GM19239 (cell line): ENCODE measurements around the gene TMEM270.

Experiments
- DNase-seq: peaks from one replicate; pipeline ENCODE4 v3.0.0; 2011; ENCODE audit warnings: low spot score; ENCODE audit not compliant: insufficient read length
- FAIRE-seq: peaks from 2 replicates; lab custom pipeline; 2011; peaks lifted over from hg19 to GRCh38; lab: Jason Lieb, UNC

The TMEM270 gene

DNA sequence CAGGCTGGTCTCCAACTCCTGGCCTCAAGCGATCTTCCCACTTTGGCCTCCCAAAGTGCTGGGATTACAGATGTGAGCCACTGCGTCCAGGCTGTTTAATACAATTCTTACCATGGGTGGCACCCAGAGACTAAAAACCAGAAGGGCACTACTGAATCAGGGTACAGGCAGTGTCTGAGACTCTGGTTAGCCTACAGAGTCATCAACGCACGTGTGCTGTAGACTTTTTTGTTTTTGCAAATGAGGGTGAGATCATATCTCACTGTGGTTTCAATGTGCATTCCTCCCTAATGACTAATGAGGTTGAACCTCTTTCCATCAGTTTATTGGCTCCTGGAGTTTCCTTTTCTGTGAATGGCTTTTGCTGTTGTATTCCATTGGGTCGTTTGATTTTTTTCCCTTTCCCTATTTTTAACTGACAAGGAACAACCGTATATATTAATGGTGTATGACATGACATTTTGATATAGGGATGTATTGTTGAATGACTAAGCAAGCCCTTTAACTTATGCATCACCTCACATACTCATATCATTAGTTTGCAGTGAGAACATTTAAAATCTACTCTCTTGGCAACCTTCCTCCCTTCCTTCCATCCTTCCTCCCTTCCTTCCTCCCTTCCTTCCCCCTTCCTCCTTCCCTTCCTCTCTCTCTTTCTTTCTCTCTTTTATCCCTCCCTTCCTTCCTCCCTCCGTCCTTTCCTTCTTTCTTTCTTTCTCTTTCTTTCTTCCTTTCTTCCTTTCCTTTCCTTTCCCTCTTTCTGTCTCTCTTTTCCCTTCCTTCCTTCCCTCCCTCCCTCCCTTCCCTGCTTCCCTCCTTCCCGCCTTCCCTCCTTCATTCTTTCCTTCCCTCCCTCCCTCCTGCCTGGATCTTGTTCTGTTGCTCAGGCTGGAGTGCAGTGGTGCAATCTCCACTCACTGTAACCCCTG lies 9.3 kb upstream of the TMEM270 start:
- DNase-seq = no peak
- no peak for FAIRE-seq

DNA sequence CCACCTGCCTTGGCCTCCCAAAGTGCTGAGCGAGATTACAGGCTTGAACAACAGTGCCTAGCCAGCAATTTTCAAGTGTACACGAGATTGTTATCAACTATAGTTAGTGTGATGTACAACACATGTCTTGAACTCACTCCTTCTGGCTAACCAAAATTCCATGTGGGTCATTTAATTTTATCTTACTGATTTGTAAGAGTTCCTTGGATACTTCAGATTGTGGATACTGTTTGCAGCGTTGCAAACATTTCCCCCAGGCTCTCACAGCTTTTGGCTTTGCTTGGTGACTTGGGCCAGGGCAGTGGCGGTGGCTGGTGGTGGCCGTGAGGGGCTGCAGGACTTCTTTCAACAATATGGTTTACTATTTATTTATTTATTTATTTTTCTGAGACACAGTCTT lies 8.5 kb upstream of the TMEM270 start:
- FAIRE-seq (no peak), DNase-seq (no peak)

GRCh38 chr7:73856941-73857340 lies 4.0 kb upstream of the TMEM270 start:
- DNase-seq (no peak), FAIRE-seq (no peak)

DNA sequence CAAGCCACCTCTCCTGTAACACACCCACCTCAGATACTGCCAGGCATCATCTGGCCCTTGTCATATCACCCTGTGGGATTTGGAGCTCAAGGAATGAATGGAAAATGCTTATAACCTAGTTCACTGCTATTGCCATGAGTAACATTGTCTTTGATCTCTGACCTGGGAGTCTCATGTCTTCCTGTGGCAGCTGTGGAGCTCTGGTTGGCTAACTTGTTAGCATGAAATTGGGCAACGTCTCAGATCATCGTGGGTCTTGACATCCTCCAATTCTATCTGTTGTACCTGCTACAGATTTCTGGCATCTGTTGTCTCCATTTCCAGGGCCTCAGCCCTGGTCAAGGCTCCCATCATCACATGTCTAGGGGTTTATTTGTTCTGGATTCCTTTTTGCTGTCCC lies 2.2 kb upstream of the TMEM270 start:
- FAIRE-seq (no peak), DNase-seq (no peak)

- FAIRE-seq (no peak), DNase-seq (no peak)
Observed at GRCh38 chr7:73861305-73861704, 346 bp downstream of the TMEM270 start.

DNA sequence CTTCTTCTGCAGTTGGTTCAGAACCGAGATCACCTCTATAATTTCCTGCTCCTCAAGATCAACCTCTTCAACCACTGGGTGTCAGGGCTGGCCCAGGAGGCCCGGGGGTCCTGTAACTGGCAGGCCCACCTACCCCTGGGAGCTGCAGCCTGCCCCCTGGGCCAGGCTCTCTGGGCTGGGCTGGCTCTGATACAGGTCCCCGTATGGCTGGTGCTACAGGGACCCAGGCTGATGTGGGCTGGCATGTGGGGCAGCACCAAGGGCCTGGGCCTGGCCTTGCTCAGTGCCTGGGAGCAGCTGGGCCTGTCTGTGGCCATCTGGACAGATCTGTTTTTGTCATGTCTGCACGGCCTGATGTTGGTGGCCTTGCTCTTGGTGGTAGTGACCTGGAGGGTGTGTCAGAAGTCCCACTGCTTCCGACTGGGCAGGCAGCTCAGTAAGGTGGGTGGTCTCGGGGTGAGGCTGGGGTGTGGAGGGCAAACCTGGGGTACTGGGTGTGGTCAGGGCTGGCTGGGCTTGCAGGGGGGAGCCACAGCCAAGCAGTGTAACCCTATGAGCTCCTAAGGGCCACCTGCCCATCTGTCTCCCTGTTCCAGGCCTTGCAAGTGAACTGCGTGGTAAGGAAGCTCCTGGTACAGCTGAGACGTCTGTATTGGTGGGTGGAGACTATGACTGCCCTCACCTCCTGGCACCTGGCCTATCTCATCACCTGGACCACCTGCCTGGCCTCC lies 4.2 kb downstream of the TMEM270 start:
- DNase-seq (no peak), FAIRE-seq (no peak)

DNA sequence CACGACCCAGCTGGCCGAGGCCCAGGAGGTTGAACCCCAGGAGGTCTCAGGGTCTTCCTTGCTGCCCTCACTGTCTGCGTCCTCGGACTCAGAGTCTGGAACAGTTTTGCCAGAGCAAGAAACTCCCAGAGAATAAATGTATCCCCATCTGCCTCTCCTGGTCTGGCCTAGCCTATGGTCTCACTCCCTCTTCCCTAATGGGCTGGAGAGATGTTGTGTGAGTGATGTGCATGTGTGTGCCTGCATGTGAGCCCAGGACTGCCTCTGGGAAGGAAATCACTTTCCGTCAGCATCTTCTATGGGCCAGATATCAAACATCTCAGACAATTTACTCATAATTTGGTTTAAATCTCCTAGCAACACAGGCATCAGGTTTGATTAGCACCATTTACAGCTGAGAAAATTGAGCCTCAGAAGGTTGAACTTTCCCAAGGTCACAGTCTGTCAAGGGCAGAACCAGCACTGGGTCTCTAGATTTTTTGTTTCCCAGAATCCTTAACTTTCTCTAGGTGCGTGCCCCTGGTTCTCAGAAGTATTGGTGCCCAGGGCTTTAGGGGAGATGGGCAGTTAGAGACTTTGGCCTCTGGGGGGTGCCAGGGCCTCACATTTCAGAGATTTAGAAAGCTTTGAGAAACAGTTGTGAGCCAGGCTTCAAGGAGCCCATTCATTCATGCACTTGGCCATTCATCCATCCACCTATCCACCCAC lies 4.9 kb downstream of the TMEM270 start:
- FAIRE-seq (peak; percentile 26), DNase-seq (no peak)

DNA sequence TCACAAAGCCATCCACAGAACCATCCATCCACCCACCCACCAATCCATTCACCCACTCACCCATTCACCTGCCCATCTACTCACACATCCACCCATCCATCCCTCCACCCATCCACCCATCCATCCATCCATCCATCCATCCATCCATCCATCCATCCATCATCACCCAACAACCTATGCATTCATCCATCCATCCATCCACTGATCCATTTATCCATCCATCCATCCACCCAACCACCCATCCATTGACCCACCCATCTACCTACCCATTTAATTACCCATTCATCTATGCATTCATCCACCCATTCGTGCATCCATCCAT lies 5.4 kb downstream of the TMEM270 start:
- DNase-seq (no peak), FAIRE-seq (no peak)

GRCh38 chr7:73869011-73869798 lies 8.2 kb downstream of the TMEM270 start:
- FAIRE-seq = no peak
- no peak for DNase-seq

DNA sequence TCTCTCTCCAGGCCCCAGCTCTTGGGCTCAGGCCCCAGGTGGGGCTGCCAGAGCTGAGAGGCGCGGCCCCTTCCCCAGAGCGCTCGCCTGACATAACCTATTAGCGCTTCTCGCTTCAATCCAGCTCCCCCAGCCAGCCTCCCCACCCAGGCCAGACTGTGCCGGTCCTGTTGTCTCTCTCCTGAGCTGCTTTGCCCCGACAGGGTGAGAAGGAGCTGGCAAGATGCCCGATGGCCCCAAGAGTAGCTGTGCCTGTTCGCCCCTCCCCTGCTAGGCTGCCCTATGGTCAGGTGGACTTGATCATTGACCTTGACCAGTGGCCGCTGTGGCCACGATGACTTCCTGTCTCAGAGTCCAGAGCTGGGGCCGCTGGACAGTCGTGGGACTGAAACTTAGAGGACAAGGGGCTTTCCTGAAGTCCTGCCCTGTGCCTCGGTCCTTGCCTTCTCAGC lies 9.1 kb downstream of the TMEM270 start:
- FAIRE-seq = no peak
- no peak for DNase-seq

DNA sequence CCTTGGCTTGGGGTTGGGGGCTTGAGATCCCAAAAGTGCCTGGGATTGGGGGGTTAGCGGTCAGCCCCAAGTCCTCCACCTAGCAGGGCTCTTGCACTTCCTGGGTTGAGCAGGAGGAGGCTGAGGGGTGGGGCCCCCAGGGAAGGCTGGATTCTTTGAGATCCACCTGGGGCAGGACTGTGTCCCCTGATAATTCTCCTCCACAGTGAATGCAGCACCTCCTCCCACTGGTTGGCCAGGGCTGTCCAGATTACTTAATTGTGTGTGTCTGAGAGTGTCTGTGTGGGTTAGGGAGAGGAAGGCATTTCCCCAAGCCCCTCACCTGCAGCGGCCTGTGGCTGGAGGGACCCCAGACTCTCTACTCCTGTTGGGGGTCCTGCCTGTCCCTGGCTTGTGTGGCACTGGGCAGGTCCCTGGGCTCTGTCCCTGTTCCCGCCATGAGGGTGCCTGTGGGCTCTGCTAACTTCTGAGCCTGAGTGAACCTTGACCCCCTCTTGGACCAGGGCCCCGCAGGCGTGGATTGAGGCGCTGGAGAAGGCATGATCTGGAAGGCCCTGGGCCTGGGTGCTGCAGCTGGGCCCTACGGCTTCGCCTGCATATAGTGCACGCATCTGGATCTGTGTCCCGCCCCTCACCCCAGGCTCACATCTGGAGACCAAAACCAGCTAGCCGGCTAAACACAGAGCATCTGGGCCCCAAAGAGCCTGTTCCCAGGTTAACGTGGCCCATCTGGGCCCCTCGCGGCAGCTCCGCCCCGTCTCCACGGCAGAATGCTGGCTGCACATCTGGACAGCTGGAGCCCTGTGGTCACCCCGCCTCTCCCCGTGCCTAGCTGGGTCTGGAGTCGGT lies 10.4 kb downstream of the TMEM270 start:
- no peak for FAIRE-seq
- no peak for DNase-seq

- no peak for FAIRE-seq
- DNase-seq = no peak
Observed at GRCh38 chr7:73872056-73872908, 11.3 kb downstream of the TMEM270 start.

DNA sequence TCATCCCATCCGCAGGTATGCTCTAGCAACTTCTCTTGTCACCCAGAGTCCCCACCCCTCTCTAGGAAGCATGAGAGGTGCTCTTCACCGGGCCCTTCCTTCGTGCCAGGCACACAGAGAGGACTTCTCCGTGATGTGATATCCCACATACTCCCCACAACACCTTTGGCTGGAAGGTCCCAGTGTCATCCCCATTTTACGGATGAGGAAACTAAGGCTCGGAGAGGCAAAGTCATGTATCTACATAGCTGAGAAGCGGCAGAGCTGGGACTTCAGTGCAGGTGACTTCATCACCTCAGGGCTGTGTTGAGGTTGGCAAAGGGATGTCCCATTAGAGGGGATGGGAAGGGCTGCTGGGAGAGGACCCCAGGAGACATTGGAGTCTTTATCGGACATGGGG lies 15.4 kb downstream of the TMEM270 start:
- FAIRE-seq = no peak
- no peak for DNase-seq

- FAIRE-seq = no peak
Observed at GRCh38 chr7:73876973-73877372, 16.0 kb downstream of the TMEM270 start.

GRCh38 chr7:73879977-73880681 lies 19.2 kb downstream of the TMEM270 start:
- FAIRE-seq (no peak), DNase-seq (no peak)

More at GRCh38 chr7:73876973-73877372, 16.0 kb downstream of the TMEM270 start:
- no peak for DNase-seq

DNA sequence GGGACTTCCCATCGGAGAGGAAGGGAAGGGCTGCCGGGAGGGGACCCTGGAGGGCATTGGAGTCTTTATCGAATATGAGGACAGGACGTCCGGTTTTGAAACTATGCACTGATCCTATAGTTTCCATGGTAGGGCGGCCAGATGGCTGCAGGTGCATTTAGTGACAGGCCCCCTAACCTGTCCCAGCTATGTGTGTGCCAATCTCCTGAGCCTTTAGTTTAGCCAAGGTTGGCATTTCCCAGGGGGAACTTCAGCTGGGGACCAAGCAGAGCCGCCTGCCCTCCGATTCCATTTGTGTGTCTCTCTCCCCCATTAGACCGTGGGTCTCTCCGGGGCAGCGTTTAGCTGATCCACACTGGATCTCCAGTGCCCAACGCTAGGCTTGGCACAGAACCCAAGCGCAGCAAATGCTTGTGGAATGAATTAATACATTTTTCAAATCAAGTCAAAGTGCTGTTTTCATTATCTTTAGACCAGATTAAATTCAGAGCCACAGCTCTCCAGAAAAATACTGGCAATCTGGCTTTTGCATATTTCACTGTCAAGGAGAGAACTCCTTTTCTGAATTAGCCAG lies 19.9 kb downstream of the TMEM270 start:
- DNase-seq = no peak
- no peak for FAIRE-seq

DNA sequence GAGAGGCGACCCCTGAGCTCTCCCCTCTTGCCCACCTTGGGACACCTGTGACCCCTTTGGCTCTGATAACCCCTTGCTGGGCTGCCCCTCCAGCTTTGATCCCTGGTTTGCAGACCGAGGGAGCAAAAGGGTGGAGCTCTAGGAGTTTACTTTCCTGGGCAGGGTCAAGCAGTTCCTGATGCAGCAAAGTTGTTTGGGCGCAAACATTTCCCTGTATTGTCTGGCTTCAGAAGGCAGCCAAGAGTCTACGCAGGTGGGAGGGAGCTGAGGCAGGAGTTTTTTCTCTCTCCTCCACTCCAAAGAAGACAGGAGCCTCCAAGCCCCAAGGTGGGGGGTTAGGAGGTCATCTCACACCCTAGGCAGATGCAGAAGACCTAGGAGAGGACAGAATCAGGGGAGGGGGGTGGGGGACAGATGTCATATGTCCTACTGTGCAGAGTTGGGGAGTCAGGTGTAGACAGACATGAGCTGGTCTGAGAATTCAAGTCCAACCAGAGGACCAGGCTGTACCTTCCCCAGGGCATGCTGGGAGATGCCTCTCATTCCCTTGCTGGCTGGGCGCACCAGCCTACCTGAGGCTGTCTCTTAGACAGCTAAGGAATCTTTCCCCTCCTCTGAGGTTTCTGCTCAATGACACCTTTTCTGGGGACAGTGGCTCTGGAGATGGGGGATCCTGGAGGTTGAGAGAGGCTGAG lies 20.5 kb downstream of the TMEM270 start:
- FAIRE-seq (no peak), DNase-seq (no peak)
